ENCODE data around the gene NXPH1.

DNA sequence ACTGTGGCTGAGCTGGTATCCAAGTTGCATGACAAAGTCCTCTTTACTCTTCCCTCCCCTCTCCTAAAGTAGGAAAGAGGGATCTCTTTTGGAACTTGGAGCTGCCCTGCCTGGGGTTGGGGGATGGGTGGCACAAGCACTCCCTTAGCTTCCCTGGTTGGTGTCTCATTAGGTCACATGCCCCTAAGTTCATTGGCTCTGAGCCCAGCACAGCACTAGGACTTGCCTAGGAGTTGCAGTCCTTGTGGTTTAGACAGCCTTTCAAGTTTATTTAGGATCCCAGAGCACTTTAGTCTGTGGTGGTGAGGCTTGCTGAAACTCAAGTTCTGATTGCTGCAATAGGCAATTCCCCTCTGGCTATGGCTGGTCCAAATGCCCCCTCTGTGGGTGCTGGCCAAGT is 281.4 kb downstream of the NXPH1 start:
- TF ChIP-seq, protein P1, sequence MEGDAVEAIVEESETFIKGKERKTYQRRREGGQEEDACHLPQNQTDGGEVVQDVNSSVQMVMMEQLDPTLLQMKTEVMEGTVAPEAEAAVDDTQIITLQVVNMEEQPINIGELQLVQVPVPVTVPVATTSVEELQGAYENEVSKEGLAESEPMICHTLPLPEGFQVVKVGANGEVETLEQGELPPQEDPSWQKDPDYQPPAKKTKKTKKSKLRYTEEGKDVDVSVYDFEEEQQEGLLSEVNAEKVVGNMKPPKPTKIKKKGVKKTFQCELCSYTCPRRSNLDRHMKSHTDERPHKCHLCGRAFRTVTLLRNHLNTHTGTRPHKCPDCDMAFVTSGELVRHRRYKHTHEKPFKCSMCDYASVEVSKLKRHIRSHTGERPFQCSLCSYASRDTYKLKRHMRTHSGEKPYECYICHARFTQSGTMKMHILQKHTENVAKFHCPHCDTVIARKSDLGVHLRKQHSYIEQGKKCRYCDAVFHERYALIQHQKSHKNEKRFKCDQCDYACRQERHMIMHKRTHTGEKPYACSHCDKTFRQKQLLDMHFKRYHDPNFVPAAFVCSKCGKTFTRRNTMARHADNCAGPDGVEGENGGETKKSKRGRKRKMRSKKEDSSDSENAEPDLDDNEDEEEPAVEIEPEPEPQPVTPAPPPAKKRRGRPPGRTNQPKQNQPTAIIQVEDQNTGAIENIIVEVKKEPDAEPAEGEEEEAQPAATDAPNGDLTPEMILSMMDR (IDR thresholded peaks at IDR 0.05): no peak
- TF ChIP-seq EZH2 (IDR thresholded peaks at IDR 0.05; ENCODE audit: borderline replicate concordance, insufficient read depth, low read depth, low read length, poor library complexity, severe bottlenecking): no peak

Measured in B cell (primary cell).